Neural crest cell (in vitro differentiated cells): ENCODE measurements around the gene NAV2. TPM values are rescaled to one million over a fixed set of nuclear protein-coding genes. Genes with fewer than 3 reads are reported as not detected.

Experiments
- DNase-seq: peaks from one replicate; pipeline ENCODE4 v3.0.0; 2021; ENCODE audit warnings: low read depth, mixed read lengths, low spot score
- H3K27ac Mint-ChIP-seq: one replicate; pipeline ENCODE4 v1.8.0; 2021; ENCODE audit warnings: mild to moderate bottlenecking, mixed read lengths; ENCODE audit not compliant: unreplicated experiment
- H3K27me3 Mint-ChIP-seq: 2 replicates; pipeline ENCODE4 v1.8.0; 2021; ENCODE audit warnings: low read depth, mild to moderate bottlenecking, mixed read lengths
- H3K36me3 Mint-ChIP-seq: 2 replicates; pipeline ENCODE4 v1.8.0; 2021; ENCODE audit warnings: low read depth, mild to moderate bottlenecking, mixed read lengths
- H3K4me1 Mint-ChIP-seq: 2 replicates; pipeline ENCODE4 v1.8.0; 2021; ENCODE audit warnings: mixed read lengths
- H3K4me3 Mint-ChIP-seq: one replicate; pipeline ENCODE4 v1.8.0; 2021; ENCODE audit warnings: mild to moderate bottlenecking, mixed read lengths
- H3K9me3 Mint-ChIP-seq: 2 replicates; pipeline ENCODE4 v1.8.0; 2021; ENCODE audit warnings: mixed read lengths
- CTCF ChIP-seq: fragments of 200-600 bp; sonication (generic); conservative IDR thresholded peaks from 2 replicates; pipeline ENCODE4 v1.5.0; 2021; ENCODE audit warnings: antibody characterized with exemption, mild to moderate bottlenecking
- total RNA-seq: library from RNA; stranded (reverse); gene quantifications from 2 replicates; pipeline ENCODE4 v1.2.1, GENCODE V29; 2021

Gene NAV2
- total RNA-seq, 1 donor from 2014 or later = 14.1 TPM

- Mint-ChIP-seq H3K4me3 (no peak overlapping the region), H3K36me3 (no peaks in the 10 kb centered on the region), H3K9me3 (no peaks in the 10 kb centered on the region), H3K27ac (no peak overlapping the region), H3K27me3 (no peaks in the 10 kb centered on the region), H3K4me1 (peaks cover 48% of the 10 kb centered on the region)
- DNase-seq = no peak
- TF ChIP-seq CTCF = no peak
Measured at GRCh38 chr11:19812096-19812495, 99.5 kb downstream of the NAV2 start.

GRCh38 chr11:19812710-19813109 is 100.1 kb downstream of the NAV2 start:
- H3K4me1 Mint-ChIP-seq = peaks cover 42% of the 10 kb centered on the region
- no peaks in the 10 kb centered on the region for H3K36me3 Mint-ChIP-seq
- H3K27ac Mint-ChIP-seq = no peak overlapping the region

DNA sequence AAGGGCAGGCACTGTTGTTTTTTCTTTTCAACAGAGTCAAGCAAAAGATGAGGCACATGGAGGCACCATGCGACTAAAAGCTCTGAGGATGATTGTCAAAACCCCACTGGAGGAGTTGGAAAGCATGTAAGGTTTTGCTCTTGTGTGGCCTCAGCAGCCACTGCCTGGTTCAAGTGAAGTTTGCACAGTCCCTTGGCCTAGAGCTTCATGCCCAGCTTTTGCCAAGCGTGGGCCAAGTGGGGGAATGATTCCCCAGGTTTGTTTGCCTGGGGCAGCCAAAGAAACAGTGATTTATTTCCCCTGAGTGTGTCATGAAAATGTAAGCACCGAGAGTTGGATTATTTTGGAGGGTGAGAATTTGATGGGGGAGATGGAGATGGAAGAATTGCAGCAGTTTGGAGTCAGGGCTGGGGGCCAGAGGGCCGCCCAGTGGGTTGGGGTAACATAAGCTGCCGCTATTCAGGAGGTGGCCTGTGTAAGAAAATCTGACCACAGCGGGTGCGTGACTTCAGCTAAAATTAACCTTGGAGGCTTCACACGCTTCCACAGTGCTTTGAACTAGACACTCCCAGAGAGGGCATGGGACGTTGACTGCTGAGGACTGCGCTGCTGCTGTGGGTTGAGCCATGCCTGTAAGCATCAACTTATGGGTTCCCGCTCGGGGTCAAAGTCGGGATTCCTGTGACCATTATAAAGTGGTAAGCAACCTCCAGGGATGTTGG is 100.7 kb downstream of the NAV2 start:
- Mint-ChIP-seq H3K36me3 (no peaks in the 10 kb centered on the region), H3K27me3 (no peaks in the 10 kb centered on the region), H3K4me3 (no peak overlapping the region), H3K4me1 (peaks cover 36% of the 10 kb centered on the region), H3K27ac (no peak overlapping the region), H3K9me3 (no peaks in the 10 kb centered on the region)
- no peak for DNase-seq
- no peak for TF ChIP-seq CTCF

More at GRCh38 chr11:19812710-19813109, 100.1 kb downstream of the NAV2 start:
- Mint-ChIP-seq H3K9me3 (no peaks in the 10 kb centered on the region), H3K27me3 (no peaks in the 10 kb centered on the region), H3K4me3 (no peak overlapping the region)
- DNase-seq = no peak
- no peak for TF ChIP-seq CTCF

DNA sequence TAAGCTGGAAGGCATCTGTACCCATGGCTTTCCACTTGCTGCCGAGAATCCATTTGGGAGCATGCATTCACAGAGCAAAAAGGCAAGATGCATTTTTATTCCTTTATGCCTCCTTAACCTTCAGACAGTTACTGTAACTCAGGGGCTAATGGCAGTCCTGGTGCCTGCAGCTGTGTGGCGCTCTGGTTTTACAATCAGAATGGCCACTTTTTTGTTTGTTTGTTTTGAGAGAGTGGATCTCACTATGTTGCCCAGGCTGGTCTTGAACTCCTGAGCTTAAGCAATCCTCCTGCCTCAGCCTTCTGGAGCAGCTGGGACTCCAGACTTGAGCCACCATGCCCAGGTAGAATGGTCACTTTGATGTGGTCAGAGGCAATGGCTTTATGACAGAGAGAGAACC is 101.8 kb downstream of the NAV2 start:
- DNase-seq = no peak
- no peak overlapping the region for H3K4me3 Mint-ChIP-seq
- H3K27ac Mint-ChIP-seq = no peak overlapping the region
- peaks cover 2% of the 10 kb centered on the region for H3K36me3 Mint-ChIP-seq
- no peak for TF ChIP-seq CTCF
- H3K9me3 Mint-ChIP-seq = no peaks in the 10 kb centered on the region
- no peaks in the 10 kb centered on the region for H3K27me3 Mint-ChIP-seq
- H3K4me1 Mint-ChIP-seq = peaks cover 32% of the 10 kb centered on the region

DNA sequence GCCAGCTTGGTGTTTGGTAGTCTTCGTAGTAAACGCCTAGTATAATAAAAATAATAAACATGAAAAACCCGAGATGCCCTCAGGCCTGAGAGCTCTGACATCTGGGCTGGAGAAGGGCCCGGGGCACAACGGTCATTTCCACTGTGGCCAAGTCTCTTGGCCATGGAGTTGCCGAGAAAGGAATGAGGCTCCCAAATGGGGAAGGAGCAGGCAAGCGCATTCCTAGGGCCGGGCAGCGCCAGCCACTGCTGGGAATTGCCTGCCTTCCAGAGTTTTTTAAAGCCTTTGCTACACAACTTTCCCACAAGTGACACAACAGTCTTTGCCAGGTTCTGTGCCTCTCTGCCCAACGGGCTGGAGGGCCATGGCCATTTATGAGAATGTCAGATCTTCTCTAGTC is 103.4 kb downstream of the NAV2 start:
- no peak overlapping the region for H3K4me3 Mint-ChIP-seq
- peaks cover 2% of the 10 kb centered on the region for H3K36me3 Mint-ChIP-seq
- no peaks in the 10 kb centered on the region for H3K9me3 Mint-ChIP-seq
- H3K27ac Mint-ChIP-seq = peak overlapping the region; percentile 8
- peaks cover 28% of the 10 kb centered on the region for H3K4me1 Mint-ChIP-seq
- no peak for DNase-seq
- H3K27me3 Mint-ChIP-seq = no peaks in the 10 kb centered on the region
- no peak for TF ChIP-seq CTCF
